Gastroesophageal sphincter (tissue), 4 donors: ENCODE data around the gene CDC26. TPM values are rescaled to one million over a fixed set of nuclear protein-coding genes. Genes with fewer than 3 reads are reported as not detected.

ENCODE experiments used
- ATAC-seq: fragments of 150-250 bp; one replicate; pipeline ENCODE4 v1.9.1; 2016; ENCODE audit warnings: mild to moderate bottlenecking, moderate library complexity
- H3K27ac ChIP-seq, 4 donors: fragments of 200-600 bp; sonication (generic) in 3 of 4; 1 replicate in 3 of 4; 2 replicates in 1 of 4; pipeline ENCODE4 v1.5.1; 2016 to 2019
- H3K27me3 ChIP-seq: fragments of 200-600 bp; sonication (generic); one replicate; pipeline ENCODE4 v1.5.1; 2019
- H3K36me3 ChIP-seq, 2 donors: fragments of 200-600 bp; sonication (generic); one replicate each; pipeline ENCODE4 v1.5.1; 2019; ENCODE audit warnings: control low read depth in 1 of 2
- H3K4me1 ChIP-seq, 3 donors: fragments of 200-600 bp; sonication (generic); 1 replicate in 2 of 3; 2 replicates in 1 of 3; pipeline ENCODE4 v1.5.1; 2016 to 2019; ENCODE audit warnings: control low read depth in 2 of 3
- H3K4me3 ChIP-seq, 2 donors: fragments of 200-600 bp; sonication (generic); one replicate each; pipeline ENCODE4 v1.5.1; 2019; ENCODE audit warnings: mild to moderate bottlenecking in 1 of 2, moderate library complexity in 1 of 2
- H3K9me3 ChIP-seq, 3 donors: fragments of 200-600 bp; sonication (generic); one replicate each; pipeline ENCODE4 v1.5.1; 2017 to 2019; ENCODE audit warnings: control low read depth in 2 of 3
- CTCF ChIP-seq, 4 experiments: fragments of 200-600 bp in 2 of 4; fragments of 450-650 bp in 2 of 4; sonication (generic) in 1 of 4; IDR thresholded peaks; one replicate each; pipeline ENCODE4 v1.5.1; 2017 to 2019; ENCODE audit warnings: antibody characterized with exemption in 4 of 4, mild to moderate bottlenecking in 2 of 4, moderate library complexity in 2 of 4
- EP300 ChIP-seq: sonication (generic); formaldehyde crosslinking; IDR thresholded peaks from one replicate; pipeline ENCODE4 v1.6.1; 2017; ENCODE audit warnings: antibody characterized with exemption, mild to moderate bottlenecking
- POLR2A ChIP-seq, 2 donors: fragments of 450-650 bp; IDR thresholded peaks; one replicate each; pipeline ENCODE4 v1.6.1; 2017; ENCODE audit warnings: antibody characterized with exemption in 2 of 2, mild to moderate bottlenecking in 2 of 2, moderate library complexity in 1 of 2
- POLR2AphosphoS5 ChIP-seq: sonication (generic); formaldehyde crosslinking; IDR thresholded peaks from one replicate; pipeline ENCODE4 v1.6.1; 2017; ENCODE audit warnings: antibody characterized with exemption
- WGBS, 2 donors: methylation state at CpG; one replicate each; pipeline ENCODE4 v1.1.5; 2018; ENCODE audit warnings: low coverage in 1 of 2; 5-methylcytosine and 5-hydroxymethylcytosine counted together
- total RNA-seq, 4 donors: library from RNA; depleted of rRNA; stranded (reverse); fragments of >200 nt; gene quantifications; one replicate each; pipeline ENCODE4 v1.1.0, GENCODE V29; 2016

Gene CDC26
- total RNA-seq, 4 donors from 2014 or later = 31.4 to 54.4 (median 42.1) TPM

DNA sequence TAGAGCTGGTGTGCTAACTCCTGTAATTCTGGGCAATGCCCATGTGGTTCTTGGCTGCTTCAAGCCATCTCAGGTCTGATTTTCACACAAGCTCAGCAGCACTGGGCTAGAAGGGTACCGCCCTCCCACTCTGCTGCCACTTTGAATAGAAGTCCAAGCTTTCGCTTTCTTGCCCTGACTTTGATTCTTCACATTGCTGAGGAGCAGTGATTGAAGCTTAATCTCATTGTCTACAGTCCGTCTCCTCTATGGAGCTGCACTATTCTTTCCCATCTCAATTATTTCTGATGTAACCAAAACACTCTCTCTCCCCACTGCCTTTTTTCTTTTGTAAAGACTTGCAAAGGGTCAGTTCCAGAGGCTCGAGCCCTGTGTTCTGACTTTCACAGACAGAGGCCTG lies 40.7 kb upstream of the CDC26 start:
- H3K4me3 ChIP-seq = no peak overlapping the region
- H3K27me3 ChIP-seq = no peaks in the 10 kb centered on the region
- H3K9me3 ChIP-seq = no peaks in the 10 kb centered on the region
- TF ChIP-seq CTCF (IDR thresholded peaks at IDR 0.05) = no peak
- TF ChIP-seq POLR2A (IDR thresholded peaks at IDR 0.05) = no peak
- TF ChIP-seq EP300 = no peak
- no peak for TF ChIP-seq POLR2AphosphoS5
- H3K36me3 ChIP-seq = peaks cover 0 to 48% of the 10 kb centered on the region in 2 donors
- no peak for ATAC-seq
- 85 to 92% methylated on average over 4 of the region's 4 CpGs for WGBS, 2 donors
- no peak overlapping the region for H3K27ac ChIP-seq
- no peaks in the 10 kb centered on the region for H3K4me1 ChIP-seq

DNA sequence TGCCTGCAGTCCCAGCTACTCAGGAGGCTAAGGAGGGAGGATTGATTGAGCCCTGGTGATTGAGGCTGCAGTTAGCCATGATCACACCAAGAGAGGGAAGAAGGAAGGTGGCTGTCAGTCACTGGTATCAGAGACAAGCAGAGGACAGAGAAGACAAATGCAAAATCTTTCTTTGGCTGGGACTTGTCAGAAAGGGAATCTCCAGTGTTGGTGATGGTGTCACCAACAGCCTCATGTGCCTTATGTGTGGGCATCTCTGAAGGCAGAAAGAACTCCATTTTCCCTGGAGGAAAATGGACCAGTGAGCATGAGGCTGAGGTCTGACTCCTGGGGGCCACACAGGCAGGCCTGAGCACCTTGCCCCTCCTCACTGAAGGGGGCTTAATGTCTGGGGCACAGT lies 39.9 kb upstream of the CDC26 start:
- peaks cover 0 to 41% of the 10 kb centered on the region in 2 donors for H3K36me3 ChIP-seq

DNA sequence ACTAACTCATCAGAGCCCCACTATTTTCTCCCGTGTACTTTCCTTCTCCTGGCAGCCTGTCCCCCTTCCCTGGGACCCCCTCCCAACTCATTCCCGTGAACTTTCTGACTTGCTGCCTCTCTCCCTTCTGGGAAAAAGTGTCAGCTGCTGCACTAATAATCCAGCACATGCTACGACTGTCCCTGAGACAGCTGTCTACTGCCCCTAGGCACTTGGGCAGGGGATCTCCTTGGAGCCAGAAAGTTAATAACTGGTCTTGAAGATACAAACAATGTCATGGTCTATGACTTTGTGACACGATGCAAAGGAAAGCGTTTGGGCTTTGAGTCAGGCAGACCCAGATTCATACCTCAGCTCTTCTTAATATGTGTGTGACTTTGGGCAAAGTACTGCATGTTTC lies 37.9 kb upstream of the CDC26 start:
- Histone ChIP-seq H3K36me3 (peaks cover 0 to 21% of the 10 kb centered on the region in 2 donors), H3K27ac (no peak overlapping the region), H3K27me3 (no peaks in the 10 kb centered on the region), H3K4me3 (no peak overlapping the region), H3K9me3 (no peaks in the 10 kb centered on the region), H3K4me1 (no peaks in the 10 kb centered on the region)
- no peak for TF ChIP-seq POLR2A (IDR thresholded peaks at IDR 0.05)
- TF ChIP-seq POLR2AphosphoS5 = no peak
- TF ChIP-seq CTCF (IDR thresholded peaks at IDR 0.05) = no peak
- no peak for TF ChIP-seq EP300
- ATAC-seq = no peak
- 47 to 63% methylated on average over 2 to 4 of the region's 5 CpGs for WGBS, 2 donors

More for the DNA sequence above, 39.9 kb upstream of the CDC26 start:
- Histone ChIP-seq H3K27me3 (no peaks in the 10 kb centered on the region), H3K9me3 (no peaks in the 10 kb centered on the region), H3K27ac (no peak overlapping the region), H3K4me1 (no peaks in the 10 kb centered on the region), H3K4me3 (no peak overlapping the region)
- TF ChIP-seq POLR2A (IDR thresholded peaks at IDR 0.05) (no peak), CTCF (IDR thresholded peaks at IDR 0.05) (no peak), EP300 (no peak), POLR2AphosphoS5 (no peak)
- ATAC-seq = no peak

GRCh38 chr9:113311961-113312360 lies 36.6 kb upstream of the CDC26 start:
- no peaks in the 10 kb centered on the region for H3K4me1 ChIP-seq
- TF ChIP-seq POLR2A (IDR thresholded peaks at IDR 0.05) = no peak
- TF ChIP-seq CTCF (IDR thresholded peaks at IDR 0.05) = no peak
- TF ChIP-seq POLR2AphosphoS5 = no peak
- no peak for TF ChIP-seq EP300
- H3K27ac ChIP-seq = no peak overlapping the region
- H3K36me3 ChIP-seq = peaks cover 0 to 9% of the 10 kb centered on the region in 2 donors
- H3K27me3 ChIP-seq = peaks cover 7% of the 10 kb centered on the region
- no peak for ATAC-seq
- no peaks in the 10 kb centered on the region for H3K9me3 ChIP-seq
- WGBS, 2 donors = 81 to 100% methylated on average over 1 to 3 of the region's 3 CpGs
- no peak overlapping the region for H3K4me3 ChIP-seq

DNA sequence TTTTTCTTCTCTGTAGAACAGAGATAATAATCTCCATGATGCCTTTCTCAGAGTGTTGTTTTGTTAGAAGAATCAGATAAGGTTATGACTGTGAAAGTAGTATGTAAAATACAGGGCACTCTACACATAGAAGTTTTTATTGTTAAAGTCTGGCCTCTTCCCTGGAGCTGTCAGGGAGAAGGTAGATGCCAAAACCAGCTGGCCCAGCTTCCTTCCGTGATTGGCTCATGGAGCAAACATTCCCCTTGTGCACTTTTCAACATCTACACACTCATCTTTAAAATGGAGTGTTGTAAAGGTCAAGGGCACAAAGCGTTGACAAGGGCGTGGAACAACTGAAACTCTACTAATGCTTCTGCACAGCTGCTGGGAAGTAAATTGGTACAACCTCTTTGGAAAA lies 35.2 kb upstream of the CDC26 start:
- no peaks in the 10 kb centered on the region for H3K9me3 ChIP-seq
- H3K27me3 ChIP-seq = peaks cover 17% of the 10 kb centered on the region
- H3K36me3 ChIP-seq = no peaks in the 10 kb centered on the region
- no peaks in the 10 kb centered on the region for H3K4me1 ChIP-seq
- H3K27ac ChIP-seq = no peak overlapping the region
- 25 to 36% methylated on average over 3 of the region's 3 CpGs for WGBS, 2 donors
- TF ChIP-seq POLR2AphosphoS5 (no peak), CTCF (IDR thresholded peaks at IDR 0.05) (no peak), EP300 (no peak), POLR2A (IDR thresholded peaks at IDR 0.05) (no peak)
- no peak overlapping the region for H3K4me3 ChIP-seq
- no peak for ATAC-seq
